ENCODE results near the gene PISD.

DNA sequence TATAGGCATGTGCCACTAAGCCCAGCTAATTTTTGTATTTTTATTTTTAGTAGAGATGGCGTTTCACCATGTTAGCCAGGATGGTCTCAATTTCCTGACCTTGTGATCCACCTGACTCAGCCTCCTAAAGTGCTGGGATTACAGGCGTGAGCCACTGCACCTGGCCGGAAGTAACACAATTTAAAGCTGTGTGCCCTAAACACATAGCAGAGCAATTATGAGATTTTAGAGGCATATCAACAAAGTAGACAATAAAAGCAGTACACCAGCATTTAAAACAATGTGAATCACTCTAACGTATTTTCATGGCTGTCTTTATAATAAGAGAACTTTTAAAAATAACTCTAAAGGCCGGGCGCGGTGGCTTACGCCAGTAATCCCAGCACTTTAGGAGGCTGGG, 45.5 kb upstream of the PISD start:
- TF ChIP-seq, protein P1, sequence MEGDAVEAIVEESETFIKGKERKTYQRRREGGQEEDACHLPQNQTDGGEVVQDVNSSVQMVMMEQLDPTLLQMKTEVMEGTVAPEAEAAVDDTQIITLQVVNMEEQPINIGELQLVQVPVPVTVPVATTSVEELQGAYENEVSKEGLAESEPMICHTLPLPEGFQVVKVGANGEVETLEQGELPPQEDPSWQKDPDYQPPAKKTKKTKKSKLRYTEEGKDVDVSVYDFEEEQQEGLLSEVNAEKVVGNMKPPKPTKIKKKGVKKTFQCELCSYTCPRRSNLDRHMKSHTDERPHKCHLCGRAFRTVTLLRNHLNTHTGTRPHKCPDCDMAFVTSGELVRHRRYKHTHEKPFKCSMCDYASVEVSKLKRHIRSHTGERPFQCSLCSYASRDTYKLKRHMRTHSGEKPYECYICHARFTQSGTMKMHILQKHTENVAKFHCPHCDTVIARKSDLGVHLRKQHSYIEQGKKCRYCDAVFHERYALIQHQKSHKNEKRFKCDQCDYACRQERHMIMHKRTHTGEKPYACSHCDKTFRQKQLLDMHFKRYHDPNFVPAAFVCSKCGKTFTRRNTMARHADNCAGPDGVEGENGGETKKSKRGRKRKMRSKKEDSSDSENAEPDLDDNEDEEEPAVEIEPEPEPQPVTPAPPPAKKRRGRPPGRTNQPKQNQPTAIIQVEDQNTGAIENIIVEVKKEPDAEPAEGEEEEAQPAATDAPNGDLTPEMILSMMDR (conservative IDR thresholded peaks at IDR 0.05; ENCODE audit: low read depth, low read length), result no peak
- no peak for TF ChIP-seq EZH2phosphoT487 (IDR thresholded peaks at IDR 0.05; ENCODE audit: borderline replicate concordance, low read length)
